A549 (cell line): Measurements from ENCODE around the gene ACER3. TPM values are rescaled to one million over a fixed set of nuclear protein-coding genes. Genes with fewer than 3 reads are reported as not detected.

ENCODE experiments used
- ATAC-seq, 2 experiments: fragments of 200-7000 bp in 1 of 2; fragments of >200 bp in 1 of 2; cut with Nextera tagmentation in 1 of 2; cut with Tn5 transposase in 1 of 2; 3 replicates each; pipeline versions ENCODE4 v1.8.0 to v1.9.1; 2018 to 2020; ENCODE audit warnings: mild to moderate bottlenecking in 1 of 2, moderate library complexity in 1 of 2
- CTCF ChIA-PET: fragments of 300-600 bp; sonication (Branson Sonifier 250); formaldehyde crosslinking; extraction: SDS; loops from one replicate; lab custom pipeline; 2021; ENCODE audit warnings: antibody characterized with exemption, inconsistent platforms; lab: Yijun Ruan, JAX
- POLR2A ChIA-PET: fragments of 350-600 bp; formaldehyde crosslinking; extraction: SDS; loops from one replicate; lab custom pipeline; 2021; ENCODE audit warnings: antibody characterized with exemption, inconsistent platforms; lab: Yijun Ruan, JAX
- DNase-seq, 2 experiments: peaks; one replicate each; pipeline versions ENCODE4 v3.0.0 to v3.0.0-alpha.2; 2011 to 2016; ENCODE audit warnings: low read depth in 1 of 2, low spot score in 1 of 2
- FAIRE-seq: peaks from 2 replicates; lab custom pipeline; 2011; peaks lifted over from hg19 to GRCh38; lab: Jason Lieb, UNC
- H3K27ac ChIP-seq, 2 experiments: fragments of >200 bp; sonication (Bioruptor Twin); formaldehyde crosslinking; 3 replicates each; pipeline ENCODE4 v1.5.1; 2016 to 2017
- H3K4me1 ChIP-seq: fragments of >200 bp; sonication (Bioruptor Twin); formaldehyde crosslinking; 3 replicates; pipeline ENCODE4 v1.6.1; 2016
- H3K4me2 ChIP-seq: fragments of >200 bp; sonication (Bioruptor Twin); formaldehyde crosslinking; 3 replicates; pipeline ENCODE4 v1.6.1; 2016
- H3K4me3 ChIP-seq: fragments of >200 bp; sonication (Bioruptor Twin); formaldehyde crosslinking; 3 replicates; pipeline ENCODE4 v1.5.1; 2016
- H3K9me3 ChIP-seq: fragments of >200 bp; sonication (Bioruptor Twin); formaldehyde crosslinking; 3 replicates; pipeline ENCODE4 v1.6.1; 2016
- ATOH8 ChIP-seq: fragments of 250-450 bp; sonication (Bioruptor Pico); IDR thresholded peaks from 2 replicates; pipeline ENCODE4 v1.5.0; 2020; ENCODE audit warnings: low read depth, mild to moderate bottlenecking, moderate library complexity
- BCL3 ChIP-seq: fragments of >200 bp; sonication (Bioruptor Twin); formaldehyde crosslinking; IDR thresholded peaks from 3 replicates; pipeline ENCODE4 v1.6.1; 2016
- CHD2 ChIP-seq: fragments of 150-350 bp; IDR thresholded peaks from 2 replicates; pipeline ENCODE4 v1.6.1; 2014; ENCODE audit warnings: low read length; ENCODE audit not compliant: partially characterized antibody
- CHD4 ChIP-seq: fragments of 200-600 bp; sonication (generic); IDR thresholded peaks from 2 replicates; pipeline ENCODE4 v1.6.1; 2016; ENCODE audit warnings: antibody characterized with exemption, mild to moderate bottlenecking, borderline replicate concordance
- CTCF ChIP-seq: fragments of >200 bp; sonication (Bioruptor Twin); formaldehyde crosslinking; IDR thresholded peaks from 3 replicates; pipeline ENCODE4 v1.5.1; 2016
- EHMT2 ChIP-seq: fragments of 200-600 bp; sonication (generic); IDR thresholded peaks from 2 replicates; pipeline ENCODE4 v1.6.1; 2016; ENCODE audit warnings: antibody characterized with exemption, low read depth, mild to moderate bottlenecking, moderate library complexity
- ELK1 ChIP-seq: fragments of 150-350 bp; IDR thresholded peaks from 2 replicates; pipeline ENCODE4 v1.6.1; 2014; ENCODE audit warnings: low read depth, mild to moderate bottlenecking, low read length
- GATA3 ChIP-seq: IDR thresholded peaks from 2 replicates; pipeline ENCODE4 v1.6.1; 2012; ENCODE audit warnings: borderline replicate concordance
- HEYL ChIP-seq: fragments of 250-450 bp; sonication (Bioruptor Pico); IDR thresholded peaks from 2 replicates; pipeline ENCODE4 v1.8.0; 2021; ENCODE audit warnings: mild to moderate bottlenecking, moderate library complexity
- HMGXB4 ChIP-seq: fragments of 250-450 bp; sonication (Bioruptor Pico); IDR thresholded peaks from 2 replicates; pipeline ENCODE4 v1.5.0; 2021; ENCODE audit warnings: mild to moderate bottlenecking, moderate library complexity, borderline replicate concordance
- HOXA7 ChIP-seq: fragments of 250-450 bp; sonication (Bioruptor Pico); IDR thresholded peaks from 2 replicates; pipeline ENCODE4 v1.5.0; 2020; ENCODE audit warnings: mild to moderate bottlenecking, moderate library complexity
- JUNB ChIP-seq: fragments of >200 bp; sonication (Bioruptor Twin); formaldehyde crosslinking; IDR thresholded peaks from 2 replicates; pipeline ENCODE4 v1.6.1; 2016
- MAX ChIP-seq: IDR thresholded peaks from 2 replicates; pipeline ENCODE4 v1.6.1; 2012
- NFE2L2 ChIP-seq: fragments of 150-350 bp; conservative IDR thresholded peaks from 2 replicates; pipeline ENCODE4 v1.6.1; 2014; ENCODE audit warnings: low read length
- PBX3 ChIP-seq: IDR thresholded peaks from 2 replicates; pipeline ENCODE4 v1.6.1; 2012
- POLR2A ChIP-seq: IDR thresholded peaks from 2 replicates; pipeline ENCODE4 v1.6.1; 2012; ENCODE audit warnings: mild to moderate bottlenecking, low read length
- RAD21 ChIP-seq, 2 experiments: fragments of >200 bp in 1 of 2; sonication (Bioruptor Twin) in 1 of 2; formaldehyde crosslinking in 1 of 2; IDR thresholded peaks in 1 of 2; conservative IDR thresholded peaks in 1 of 2; 2 replicates in 1 of 2; 3 replicates in 1 of 2; pipeline ENCODE4 v1.6.1; 2012 to 2018; ENCODE audit warnings: inconsistent platforms in 1 of 2
- RARB ChIP-seq: fragments of 250-450 bp; sonication (Bioruptor Pico); IDR thresholded peaks from 2 replicates; pipeline ENCODE4 v1.8.0; 2021; ENCODE audit warnings: mild to moderate bottlenecking, moderate library complexity
- RFX5 ChIP-seq: fragments of 450-650 bp; IDR thresholded peaks from 2 replicates; pipeline ENCODE4 v1.7.1; 2014; ENCODE audit warnings: antibody characterized with exemption, mild to moderate bottlenecking, moderate library complexity
- RNF2 ChIP-seq: fragments of 200-600 bp; sonication (generic); IDR thresholded peaks from 2 replicates; pipeline ENCODE4 v1.6.1; 2016; ENCODE audit warnings: low read depth, mild to moderate bottlenecking, antibody characterized with exemption, moderate library complexity, borderline replicate concordance
- SMC3 ChIP-seq: fragments of >200 bp; sonication (Bioruptor Twin); formaldehyde crosslinking; IDR thresholded peaks from 3 replicates; pipeline ENCODE4 v1.6.1; 2018; ENCODE audit warnings: inconsistent platforms
- SREBF2 ChIP-seq: fragments of 450-650 bp; IDR thresholded peaks from 2 replicates; pipeline ENCODE4 v1.6.1; 2014; ENCODE audit warnings: mild to moderate bottlenecking, moderate library complexity
- ZNF302 ChIP-seq: fragments of 250-450 bp; sonication (Bioruptor Pico); IDR thresholded peaks from 2 replicates; pipeline ENCODE4 v1.9.0; 2021; ENCODE audit warnings: inconsistent platforms, mild to moderate bottlenecking, moderate library complexity
- WGBS: methylation state at CpG from one replicate; pipeline ENCODE4 v1.1.6; 2017; ENCODE audit errors: missing lambda C conversion rate; 5-methylcytosine and 5-hydroxymethylcytosine counted together
- polyA plus RNA-seq, 4 experiments: library from polyadenylated mRNA; depleted of rRNA in 3 of 4; stranded (reverse); fragments of >200 nt; fragmentation: RNase III in 1 of 4; extraction: RNeasy Plus Mini Kit Qiagen cat#74134 plus additional on column Dnase treatment in 1 of 4; gene quantifications; 2 replicates in 3 of 4; 3 replicates in 1 of 4; pipeline ENCODE4 v1.2.3, GENCODE V29; 2011 to 2017

Gene ACER3
- polyA plus RNA-seq, 2 of the 4 experiments (the other 2 are of a cell fraction), result 16.0 to 46.6 TPM

GRCh38 chr11:76831686-76832310 is 28.9 kb upstream of the ACER3 start:
- DNase-seq (no peak), ATAC-seq (no peak), FAIRE-seq (no peak)
- Histone ChIP-seq H3K27ac (no peak overlapping the region), H3K4me3 (no peak overlapping the region), H3K4me2 (no peak overlapping the region), H3K9me3 (no peaks in the 10 kb centered on the region), H3K4me1 (peaks cover 13% of the 10 kb centered on the region)
- CTCF ChIA-PET, result interaction anchor here (1.1 kb wide), 1 partner anchor 88 kb away, joined by 4 read pairs; no protein-coding TSS in a partner anchor
- POLR2A ChIA-PET, result interaction anchor here (0.7 kb wide), 1 partner anchor 156 kb away, joined by 3 read pairs; no protein-coding TSS in a partner anchor
- TF ChIP-seq RARB (no peak), POLR2A (no peak), HEYL (no peak), JUNB (no peak), PBX3 (no peak), ZNF302 (CRISPR knock-in tag) (no peak)
- 92% methylated on average over 4 of the region's 4 CpGs for WGBS

- no peak for ATAC-seq
- no peaks in the 10 kb centered on the region for H3K9me3 ChIP-seq
These were observed 28.4 kb upstream of the ACER3 start for GRCh38 chr11:76832361-76832760.

GRCh38 chr11:76834151-76834550 is 26.6 kb upstream of the ACER3 start:
- WGBS, result 62% methylated on average over 3 of the region's 3 CpGs
- peaks cover 33% of the 10 kb centered on the region for H3K4me1 ChIP-seq
- no peak for DNase-seq
- no peaks in the 10 kb centered on the region for H3K9me3 ChIP-seq
- CTCF ChIA-PET, result interaction anchor here (0.9 to 1.7 kb wide), 5 partner anchors 16 to 85 kb away, joined by 3 to 8 read pairs (median 3); no protein-coding TSS in a partner anchor
- no peak for ATAC-seq
- H3K4me3 ChIP-seq, result no peak overlapping the region
- H3K27ac ChIP-seq, result no peak overlapping the region
- POLR2A ChIA-PET, result no interaction called here
- H3K4me2 ChIP-seq, result no peak overlapping the region
- no peak for FAIRE-seq
- no peak for TF ChIP-seq GATA3
- no peak for TF ChIP-seq NFE2L2
- TF ChIP-seq ATOH8, result no peak
- no peak for TF ChIP-seq CTCF
- no peak for TF ChIP-seq MAX
- no peak for TF ChIP-seq CHD2
- no peak for TF ChIP-seq JUNB
- TF ChIP-seq RAD21 (conservative IDR thresholded peaks at IDR 0.05 in 1 of 2, IDR thresholded peaks at IDR 0.05 in 1 of 2), result no peak
- no peak for TF ChIP-seq HEYL
- no peak for TF ChIP-seq RFX5

More at GRCh38 chr11:76832361-76832760, 28.4 kb upstream of the ACER3 start:
- FAIRE-seq (no peak), DNase-seq (no peak)
- Histone ChIP-seq H3K27ac (no peak overlapping the region), H3K4me2 (no peak overlapping the region), H3K4me1 (peaks cover 18% of the 10 kb centered on the region), H3K4me3 (no peak overlapping the region)
- ChIA-PET CTCF (interaction anchor here (1.1 kb wide), 1 partner anchor 87 kb away, joined by 4 read pairs; no protein-coding TSS in a partner anchor), POLR2A (no interaction called here)
- TF ChIP-seq HMGXB4 (CRISPR knock-in tag), result no peak
- TF ChIP-seq HOXA7 (CRISPR knock-in tag), result no peak
- TF ChIP-seq SREBF2, result no peak
- no peak for TF ChIP-seq BCL3
- TF ChIP-seq SMC3, result no peak
- no peak for TF ChIP-seq CHD4
- no peak for TF ChIP-seq EHMT2
- no peak for TF ChIP-seq RNF2
- no peak for TF ChIP-seq ELK1
